Measurements from ENCODE around the gene PIK3CA. TPM values are rescaled to one million over a fixed set of nuclear protein-coding genes. Genes with fewer than 3 reads are reported as not detected.

The PIK3CA gene
- total and polyA plus RNA-seq, 10 of the 15 experiments (the other 5 are each of a cell fraction or from before 2014, with no cell fraction given), result 3.0 to 18.6 (median 9.0) TPM

GRCh38 chr3:179260949-179261765, 113.0 kb downstream of the PIK3CA start (continued):
- TF ChIP-seq, protein P1, sequence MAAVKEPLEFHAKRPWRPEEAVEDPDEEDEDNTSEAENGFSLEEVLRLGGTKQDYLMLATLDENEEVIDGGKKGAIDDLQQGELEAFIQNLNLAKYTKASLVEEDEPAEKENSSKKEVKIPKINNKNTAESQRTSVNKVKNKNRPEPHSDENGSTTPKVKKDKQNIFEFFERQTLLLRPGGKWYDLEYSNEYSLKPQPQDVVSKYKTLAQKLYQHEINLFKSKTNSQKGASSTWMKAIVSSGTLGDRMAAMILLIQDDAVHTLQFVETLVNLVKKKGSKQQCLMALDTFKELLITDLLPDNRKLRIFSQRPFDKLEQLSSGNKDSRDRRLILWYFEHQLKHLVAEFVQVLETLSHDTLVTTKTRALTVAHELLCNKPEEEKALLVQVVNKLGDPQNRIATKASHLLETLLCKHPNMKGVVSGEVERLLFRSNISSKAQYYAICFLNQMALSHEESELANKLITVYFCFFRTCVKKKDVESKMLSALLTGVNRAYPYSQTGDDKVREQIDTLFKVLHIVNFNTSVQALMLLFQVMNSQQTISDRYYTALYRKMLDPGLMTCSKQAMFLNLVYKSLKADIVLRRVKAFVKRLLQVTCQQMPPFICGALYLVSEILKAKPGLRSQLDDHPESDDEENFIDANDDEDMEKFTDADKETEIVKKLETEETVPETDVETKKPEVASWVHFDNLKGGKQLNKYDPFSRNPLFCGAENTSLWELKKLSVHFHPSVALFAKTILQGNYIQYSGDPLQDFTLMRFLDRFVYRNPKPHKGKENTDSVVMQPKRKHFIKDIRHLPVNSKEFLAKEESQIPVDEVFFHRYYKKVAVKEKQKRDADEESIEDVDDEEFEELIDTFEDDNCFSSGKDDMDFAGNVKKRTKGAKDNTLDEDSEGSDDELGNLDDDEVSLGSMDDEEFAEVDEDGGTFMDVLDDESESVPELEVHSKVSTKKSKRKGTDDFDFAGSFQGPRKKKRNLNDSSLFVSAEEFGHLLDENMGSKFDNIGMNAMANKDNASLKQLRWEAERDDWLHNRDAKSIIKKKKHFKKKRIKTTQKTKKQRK (IDR thresholded peaks at IDR 0.05; ENCODE audit: low read depth, low read length), result no peak
- TF ChIP-seq USF2 (IDR thresholded peaks at IDR 0.05; ENCODE audit: borderline replicate concordance, low read depth, low read length) (no peak), DPF2 (IDR thresholded peaks at IDR 0.05) (peak; percentile 80), STAT3 (IDR thresholded peaks at IDR 0.05; ENCODE audit: low read depth, low read length) (no peak), BCL11A (IDR thresholded peaks at IDR 0.05; ENCODE audit: low read depth, low read length) (no peak), REST (IDR thresholded peaks at IDR 0.05; ENCODE audit: low read depth, low read length) (no peak), SMARCA5 (IDR thresholded peaks at IDR 0.05) (no peak), ZSCAN29 (IDR thresholded peaks at IDR 0.05) (no peak), POU2F2 (IDR thresholded peaks at IDR 0.05; ENCODE audit: borderline replicate concordance, low read depth, low read length) (no peak), BCL3 (IDR thresholded peaks at IDR 0.05; ENCODE audit: borderline replicate concordance, insufficient read depth, low read depth, low read length, poor library complexity, severe bottlenecking) (peak; percentile 34), KAT2A (conservative IDR thresholded peaks at IDR 0.05; ENCODE audit: control insufficient read depth, low read depth, low read length) (no peak), RBBP5 (conservative IDR thresholded peaks at IDR 0.05) (no peak), ZZZ3 (IDR thresholded peaks at IDR 0.05; ENCODE audit: control insufficient read depth, insufficient read length, low read depth) (no peak), CHD2 (IDR thresholded peaks at IDR 0.05; ENCODE audit: borderline replicate concordance, low read depth, low read length) (0 out of 2 replicates have a peak, but pooled peaks have one; percentile 43), CBFB (IDR thresholded peaks at IDR 0.05; ENCODE audit: low read depth) (no peak), BACH1 (IDR thresholded peaks at IDR 0.05; ENCODE audit: borderline replicate concordance) (peak; percentile 78; the same call in 1 of the 2 replicates), NKRF (conservative IDR thresholded peaks at IDR 0.05) (peak; percentile 65; the same call in 1 of the 2 replicates), SMAD5 (IDR thresholded peaks at IDR 0.05; ENCODE audit: low read depth) (no peak)

All from GM12878 (cell line).